ENCODE measurements around the gene PRKG1. TPM values are rescaled to one million over a fixed set of nuclear protein-coding genes. Genes with fewer than 3 reads are reported as not detected.

The PRKG1 gene
- total and polyA plus RNA-seq, 2 of the 8 experiments (the other 6 are each of a cell fraction or from before 2014, with no cell fraction given): 4.2 to 15.2 TPM

- H3K9ac ChIP-seq (replicated peaks in 1 of 4; ENCODE audit: extremely low read depth in 1 of 4, low read depth in 3 of 4, low read length in 3 of 4): no peak overlapping the region
- CTCF ChIA-PET (ENCODE audit: partially characterized antibody): no interaction called here
- H4K5ac ChIP-seq (ENCODE audit: insufficient read length, low read depth, low read length): no peak overlapping the region
- H2BK20ac ChIP-seq (ENCODE audit: low read length): no peak overlapping the region
- H2AFZ ChIP-seq (ENCODE audit: low read length): no peak overlapping the region
- no peak overlapping the region for H3K18ac ChIP-seq (ENCODE audit: extremely low read depth, low read length)
- H3K79me2 ChIP-seq (ENCODE audit: control insufficient read depth in 1 of 2, insufficient read depth in 2 of 2, low read length in 2 of 2): no peaks in the 10 kb centered on the region
- POLR2A ChIA-PET (ENCODE audit: partially characterized antibody): no interaction called here
- H4K8ac ChIP-seq (ENCODE audit: extremely low read depth, insufficient read depth, low read length): no peak overlapping the region
- H3K36me3 ChIP-seq (ENCODE audit: control insufficient read depth in 2 of 4, insufficient read depth in 4 of 4, low read length in 3 of 4): peaks cover 0 to 2% (median 0%) of the 10 kb centered on the region in 4 experiments; a peak in 1 of 8 replicates
- 93% methylated on average over 1 of the region's 1 CpG; no CpG with 5 or more reads in 1 of the 2 experiments for WGBS, 2 experiments (ENCODE audit: extremely low coverage in 1 of 2, insufficient coverage in 1 of 2, insufficient read length in 1 of 2, insufficient replicate concordance in 2 of 2, low coverage in 1 of 2, low lambda C conversion rate in 2 of 2, missing lambda C conversion rate in 1 of 2)
- DNase-seq (ENCODE audit: low read depth in 1 of 2, low spot score in 2 of 2) (no peak), FAIRE-seq (no peak)
- no peaks in the 10 kb centered on the region for H4K20me1 ChIP-seq (replicated peaks in 1 of 2; ENCODE audit: control insufficient read depth in 1 of 2, insufficient read depth in 2 of 2, low read length in 2 of 2)
- no peaks in the 10 kb centered on the region for H3K23me2 ChIP-seq (ENCODE audit: low read depth, low read length)
- no peaks in the 10 kb centered on the region for H3K4me1 ChIP-seq (replicated peaks in 1 of 4; ENCODE audit: control insufficient read depth in 3 of 4, insufficient read depth in 4 of 4, low read length in 3 of 4)
- H2BK5ac ChIP-seq (ENCODE audit: low read depth, low read length): no peak overlapping the region
- no peaks in the 10 kb centered on the region; a peak in 1 of 4 replicates for H3K9me3 ChIP-seq (ENCODE audit: insufficient read depth in 2 of 2, low read depth in 1 of 2, low read length in 1 of 2)
- H3K14ac ChIP-seq (ENCODE audit: insufficient read length): no peak overlapping the region
- no peak overlapping the region for H3K4ac ChIP-seq (replicated peaks; ENCODE audit: insufficient read length, low read depth, low read length)
- H3K4me2 ChIP-seq (ENCODE audit: insufficient read depth in 1 of 2, low read depth in 2 of 2, low read length in 2 of 2): no peak overlapping the region
- H4K91ac ChIP-seq (replicated peaks; ENCODE audit: insufficient read length, low read length): no peak overlapping the region
- H2BK120ac ChIP-seq (replicated peaks; ENCODE audit: low read depth, low read length): no peak overlapping the region
- H2BK12ac ChIP-seq (ENCODE audit: low read depth, low read length): no peak overlapping the region
- H3K27me3 ChIP-seq (replicated peaks in 1 of 4; ENCODE audit: control insufficient read depth in 3 of 4, extremely low read depth in 1 of 4, insufficient read depth in 3 of 4, low read length in 3 of 4): no peaks in the 10 kb centered on the region
- no peaks in the 10 kb centered on the region for H3K79me1 ChIP-seq (ENCODE audit: low read depth, low read length)
- H3K4me3 ChIP-seq (ENCODE audit: extremely low read depth in 1 of 4, insufficient read depth in 2 of 4, low read depth in 3 of 4, low read length in 4 of 4): no peak overlapping the region
- no peak overlapping the region for H2AK5ac ChIP-seq (ENCODE audit: low read depth, low read length)
- H2BK15ac ChIP-seq (ENCODE audit: low read length): no peak overlapping the region
- H3K23ac ChIP-seq (ENCODE audit: insufficient read length): no peak overlapping the region
- no peak overlapping the region for H3K56ac ChIP-seq (replicated peaks; ENCODE audit: insufficient read length, low read depth, low read length)
- TF ChIP-seq TAF7 (optimal IDR thresholded peaks at IDR 0.05; ENCODE audit: borderline replicate concordance, low read depth, low read length) (no peak), CREB1 (IDR thresholded peaks at IDR 0.05) (no peak), TCF12 (IDR thresholded peaks at IDR 0.05; ENCODE audit: low read depth, low read length) (no peak), SIRT6 (IDR thresholded peaks at IDR 0.05; ENCODE audit: low read length) (no peak), EGR1 (IDR thresholded peaks at IDR 0.05; ENCODE audit: borderline replicate concordance, low read depth, low read length) (no peak), RFX5 (IDR thresholded peaks at IDR 0.05; ENCODE audit: borderline replicate concordance, low read depth, low read length) (no peak), CHD1 (IDR thresholded peaks at IDR 0.05; ENCODE audit: low read depth, low read length) (no peak), RNF2 (IDR thresholded peaks at IDR 0.05; ENCODE audit: borderline replicate concordance, low read depth, low read length, missing control alignments, poor library complexity, severe bottlenecking) (no peak), CBX8 (IDR thresholded peaks at IDR 0.05; ENCODE audit: borderline replicate concordance, low read depth, low read length) (no peak), BCL11A (IDR thresholded peaks at IDR 0.05; ENCODE audit: low read depth in 2 of 2, low read length in 2 of 2) (no peak)
- TF ChIP-seq, protein P1, sequence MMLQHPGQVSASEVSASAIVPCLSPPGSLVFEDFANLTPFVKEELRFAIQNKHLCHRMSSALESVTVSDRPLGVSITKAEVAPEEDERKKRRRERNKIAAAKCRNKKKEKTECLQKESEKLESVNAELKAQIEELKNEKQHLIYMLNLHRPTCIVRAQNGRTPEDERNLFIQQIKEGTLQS (IDR thresholded peaks at IDR 0.05; ENCODE audit: insufficient read depth, low read depth, low read length): no peak
- TF ChIP-seq, protein P2, sequence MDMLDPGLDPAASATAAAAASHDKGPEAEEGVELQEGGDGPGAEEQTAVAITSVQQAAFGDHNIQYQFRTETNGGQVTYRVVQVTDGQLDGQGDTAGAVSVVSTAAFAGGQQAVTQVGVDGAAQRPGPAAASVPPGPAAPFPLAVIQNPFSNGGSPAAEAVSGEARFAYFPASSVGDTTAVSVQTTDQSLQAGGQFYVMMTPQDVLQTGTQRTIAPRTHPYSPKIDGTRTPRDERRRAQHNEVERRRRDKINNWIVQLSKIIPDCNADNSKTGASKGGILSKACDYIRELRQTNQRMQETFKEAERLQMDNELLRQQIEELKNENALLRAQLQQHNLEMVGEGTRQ (IDR thresholded peaks at IDR 0.05; ENCODE audit: low read length): no peak
- no peak overlapping the region for H3K27ac ChIP-seq (ENCODE audit: low read depth, low read length)
These were observed 1205.8 kb downstream of the PRKG1 start for GRCh38 chr10:52280051-52280450.

Data from H1 (cell line).